Endodermal cell (in vitro differentiated cells): Measurements from ENCODE around the gene SPG7. TPM values are rescaled to one million over a fixed set of nuclear protein-coding genes. Genes with fewer than 3 reads are reported as not detected.
A peak's percentile ranks its signal among the peaks of the same experiment; 100 is the strongest.

Source experiments
- DNase-seq: peaks from one replicate; pipeline ENCODE4 v3.0.0-alpha.2; 2017
- H3K27ac ChIP-seq: 2 replicates; pipeline ENCODE4 v1.5.1; 2013; ENCODE audit warnings: mild to moderate bottlenecking, low read depth, low read length, moderate library complexity
- H3K27me3 ChIP-seq: 2 replicates; pipeline ENCODE4 v1.6.1; 2013; ENCODE audit warnings: mild to moderate bottlenecking, low read length, moderate library complexity; ENCODE audit not compliant: insufficient read depth, control insufficient read depth, poor library complexity, severe bottlenecking
- H3K36me3 ChIP-seq: 2 replicates; pipeline ENCODE4 v1.7.0; 2013; ENCODE audit warnings: mild to moderate bottlenecking, low read length, moderate library complexity; ENCODE audit not compliant: control insufficient read depth, insufficient read depth
- H3K4me1 ChIP-seq: one replicate; pipeline ENCODE4 v1.7.0; 2013; ENCODE audit warnings: low read length; ENCODE audit not compliant: control insufficient read depth, insufficient read depth
- H3K4me3 ChIP-seq: 2 replicates; pipeline ENCODE4 v1.5.1; 2013; ENCODE audit warnings: mild to moderate bottlenecking, low read length, moderate library complexity
- H3K9ac ChIP-seq: 2 replicates; pipeline ENCODE4 v1.6.1; 2013; ENCODE audit warnings: mild to moderate bottlenecking, low read length, moderate library complexity; ENCODE audit not compliant: poor library complexity, severe bottlenecking; ENCODE audit errors: extremely low read depth
- H3K9me3 ChIP-seq: 2 replicates; pipeline ENCODE4 v1.6.1; 2013; ENCODE audit warnings: mild to moderate bottlenecking, low read length, moderate library complexity; ENCODE audit not compliant: control insufficient read depth
- H3K27ac Mint-ChIP-seq: 2 replicates; pipeline ENCODE4 v1.8.0; 2020; ENCODE audit warnings: mixed read lengths
- H3K27me3 Mint-ChIP-seq: 2 replicates; pipeline ENCODE4 v1.8.0; 2021; ENCODE audit warnings: mild to moderate bottlenecking, mixed read lengths; ENCODE audit not compliant: insufficient read depth
- H3K36me3 Mint-ChIP-seq: 2 replicates; pipeline ENCODE4 v1.8.0; 2020; ENCODE audit warnings: low read depth, mixed read lengths
- H3K4me1 Mint-ChIP-seq: 2 replicates; pipeline ENCODE4 v1.8.0; 2020; ENCODE audit warnings: mixed read lengths
- H3K4me3 Mint-ChIP-seq: 2 replicates; pipeline ENCODE4 v1.8.0; 2020; ENCODE audit warnings: mild to moderate bottlenecking, moderate library complexity, mixed read lengths
- H3K9me3 Mint-ChIP-seq: 2 replicates; pipeline ENCODE4 v1.8.0; 2020; ENCODE audit warnings: mild to moderate bottlenecking, mixed read lengths
- CTCF ChIP-seq: fragments of 200-600 bp; sonication (generic); conservative IDR thresholded peaks from 2 replicates; pipeline ENCODE4 v1.5.0; 2021; ENCODE audit warnings: antibody characterized with exemption, mild to moderate bottlenecking
- WGBS, 2 experiments: methylation state at CpG; one replicate each; pipeline versions ENCODE4 v1.1.5 to v1.1.7; 2013; ENCODE audit warnings: missing lambda C conversion rate in 2 of 2, mixed read lengths in 1 of 2; ENCODE audit not compliant: insufficient coverage in 1 of 2, insufficient read length in 1 of 2; 5-methylcytosine and 5-hydroxymethylcytosine counted together
- total RNA-seq, 2 donors: library from RNA; stranded (reverse); fragmentation: NEBNext Ultra II Directional in 1 of 2; extraction: Animal tissue kit (Norgen Biotek cat#: 25700) in 1 of 2; gene quantifications; 2 replicates in 1 of 2; 3 replicates in 1 of 2; pipeline ENCODE4 v1.2.1, GENCODE V29; 2021

SPG7 gene
- total RNA-seq, 2 donors from 2014 or later: 153 to 156 TPM

GRCh38 chr16:89466920-89467319 lies 41.3 kb upstream of the SPG7 start:
- Histone ChIP-seq H3K9ac (no peak overlapping the region), H3K4me3 (no peak overlapping the region), H3K36me3 (peaks cover 15% of the 10 kb centered on the region), H3K4me1 (no peaks in the 10 kb centered on the region), H3K27ac (no peak overlapping the region), H3K9me3 (peaks cover 3% of the 10 kb centered on the region), H3K27me3 (no peaks in the 10 kb centered on the region)
- no peak for DNase-seq
- WGBS, 2 experiments: 98 to 100% methylated on average over 1 to 5 of the region's 5 CpGs
- Mint-ChIP-seq H3K4me1 (peaks cover 18% of the 10 kb centered on the region), H3K36me3 (peaks cover 46% of the 10 kb centered on the region), H3K9me3 (peaks cover 19% of the 10 kb centered on the region), H3K27ac (no peak overlapping the region), H3K27me3 (no peaks in the 10 kb centered on the region), H3K4me3 (no peak overlapping the region)
- no peak for TF ChIP-seq CTCF

- Histone ChIP-seq H3K4me1 (no peaks in the 10 kb centered on the region), H3K4me3 (no peak overlapping the region), H3K27me3 (no peaks in the 10 kb centered on the region), H3K9me3 (peaks cover 3% of the 10 kb centered on the region), H3K36me3 (peaks cover 15% of the 10 kb centered on the region), H3K27ac (no peak overlapping the region), H3K9ac (no peak overlapping the region)
- Mint-ChIP-seq H3K27me3 (no peaks in the 10 kb centered on the region), H3K9me3 (peaks cover 14% of the 10 kb centered on the region), H3K4me1 (peaks cover 22% of the 10 kb centered on the region), H3K27ac (no peak overlapping the region), H3K36me3 (peaks cover 45% of the 10 kb centered on the region), H3K4me3 (no peak overlapping the region)
- no peak for TF ChIP-seq CTCF
- DNase-seq: no peak
- 93% methylated on average over 7 of the region's 7 CpGs for WGBS, 2 experiments
These were observed 40.8 kb upstream of the SPG7 start for GRCh38 chr16:89467382-89467781.

GRCh38 chr16:89472711-89473075 lies 35.5 kb upstream of the SPG7 start:
- Mint-ChIP-seq H3K9me3 (peaks cover 3% of the 10 kb centered on the region), H3K27me3 (no peaks in the 10 kb centered on the region), H3K4me3 (no peak overlapping the region), H3K4me1 (peaks cover 49% of the 10 kb centered on the region), H3K36me3 (peaks cover 22% of the 10 kb centered on the region), H3K27ac (no peak overlapping the region)
- Histone ChIP-seq H3K9me3 (no peaks in the 10 kb centered on the region), H3K9ac (no peak overlapping the region), H3K27ac (no peak overlapping the region), H3K4me1 (peaks cover 17% of the 10 kb centered on the region), H3K4me3 (peak overlapping the region; percentile 10), H3K36me3 (peaks cover 6% of the 10 kb centered on the region), H3K27me3 (no peaks in the 10 kb centered on the region)
- TF ChIP-seq CTCF: no peak
- 96 to 100% methylated on average over 1 to 2 of the region's 2 CpGs for whole genome bisulfite sequencing, 2 experiments
- DNase-seq: no peak
